ENCODE measurements around the gene PGAP6. TPM values are rescaled to one million over a fixed set of nuclear protein-coding genes. Genes with fewer than 3 reads are reported as not detected.
A peak's percentile ranks its signal among the peaks of the same experiment; 100 is the strongest.

Gene PGAP6
- total and polyA plus RNA-seq, 9 of the 15 experiments (the other 6 are each of a cell fraction or from before 2014, with no cell fraction given): 0.45 to 50.2 (median 39.3) TPM

GRCh38 chr16:369275-369865 lies 12.4 kb downstream of the PGAP6 start (continued):
- TF ChIP-seq PBX2 (CRISPR knock-in tag; IDR thresholded peaks at IDR 0.05; ENCODE audit: low read depth): no peak
- TF ChIP-seq PBX2 (tag; conservative IDR thresholded peaks at IDR 0.05; ENCODE audit: low read depth): no peak
- TF ChIP-seq SLC30A9 (CRISPR knock-in tag; IDR thresholded peaks at IDR 0.05): no peak
- TF ChIP-seq RFX1 (IDR thresholded peaks at IDR 0.05): no peak
- peak in 1 of 2 experiments; percentile 38; a peak in 1 of 4 replicates for TF ChIP-seq FOXA3 (CRISPR knock-in tag; conservative IDR thresholded peaks at IDR 0.05 in 1 of 2, IDR thresholded peaks at IDR 0.05 in 1 of 2)
- peak; percentile 31 for TF ChIP-seq PCBP1 (IDR thresholded peaks at IDR 0.05; ENCODE audit: low read depth, low read length, poor library complexity, severe bottlenecking)
- TF ChIP-seq ZNF586 (CRISPR knock-in tag; conservative IDR thresholded peaks at IDR 0.05): no peak
- peak; percentile 66 for TF ChIP-seq ZNF263 (CRISPR knock-in tag; IDR thresholded peaks at IDR 0.05; ENCODE audit: borderline replicate concordance)
- TF ChIP-seq, protein P1, sequence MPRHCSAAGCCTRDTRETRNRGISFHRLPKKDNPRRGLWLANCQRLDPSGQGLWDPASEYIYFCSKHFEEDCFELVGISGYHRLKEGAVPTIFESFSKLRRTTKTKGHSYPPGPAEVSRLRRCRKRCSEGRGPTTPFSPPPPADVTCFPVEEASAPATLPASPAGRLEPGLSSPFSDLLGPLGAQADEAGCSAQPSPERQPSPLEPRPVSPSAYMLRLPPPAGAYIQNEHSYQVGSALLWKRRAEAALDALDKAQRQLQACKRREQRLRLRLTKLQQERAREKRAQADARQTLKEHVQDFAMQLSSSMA (CRISPR knock-in tag; IDR thresholded peaks at IDR 0.05): no peak
- no peak for TF ChIP-seq RBM14 (IDR thresholded peaks at IDR 0.05; ENCODE audit: borderline replicate concordance, insufficient read depth, low read depth, low read length)
- no peak for TF ChIP-seq U2AF1 (optimal IDR thresholded peaks at IDR 0.05; ENCODE audit: low read depth, low read length)
- TF ChIP-seq YBX1 (IDR thresholded peaks at IDR 0.05): no peak
- no peak for TF ChIP-seq PHTF2 (CRISPR knock-in tag; IDR thresholded peaks at IDR 0.05)
- TF ChIP-seq, protein P2, sequence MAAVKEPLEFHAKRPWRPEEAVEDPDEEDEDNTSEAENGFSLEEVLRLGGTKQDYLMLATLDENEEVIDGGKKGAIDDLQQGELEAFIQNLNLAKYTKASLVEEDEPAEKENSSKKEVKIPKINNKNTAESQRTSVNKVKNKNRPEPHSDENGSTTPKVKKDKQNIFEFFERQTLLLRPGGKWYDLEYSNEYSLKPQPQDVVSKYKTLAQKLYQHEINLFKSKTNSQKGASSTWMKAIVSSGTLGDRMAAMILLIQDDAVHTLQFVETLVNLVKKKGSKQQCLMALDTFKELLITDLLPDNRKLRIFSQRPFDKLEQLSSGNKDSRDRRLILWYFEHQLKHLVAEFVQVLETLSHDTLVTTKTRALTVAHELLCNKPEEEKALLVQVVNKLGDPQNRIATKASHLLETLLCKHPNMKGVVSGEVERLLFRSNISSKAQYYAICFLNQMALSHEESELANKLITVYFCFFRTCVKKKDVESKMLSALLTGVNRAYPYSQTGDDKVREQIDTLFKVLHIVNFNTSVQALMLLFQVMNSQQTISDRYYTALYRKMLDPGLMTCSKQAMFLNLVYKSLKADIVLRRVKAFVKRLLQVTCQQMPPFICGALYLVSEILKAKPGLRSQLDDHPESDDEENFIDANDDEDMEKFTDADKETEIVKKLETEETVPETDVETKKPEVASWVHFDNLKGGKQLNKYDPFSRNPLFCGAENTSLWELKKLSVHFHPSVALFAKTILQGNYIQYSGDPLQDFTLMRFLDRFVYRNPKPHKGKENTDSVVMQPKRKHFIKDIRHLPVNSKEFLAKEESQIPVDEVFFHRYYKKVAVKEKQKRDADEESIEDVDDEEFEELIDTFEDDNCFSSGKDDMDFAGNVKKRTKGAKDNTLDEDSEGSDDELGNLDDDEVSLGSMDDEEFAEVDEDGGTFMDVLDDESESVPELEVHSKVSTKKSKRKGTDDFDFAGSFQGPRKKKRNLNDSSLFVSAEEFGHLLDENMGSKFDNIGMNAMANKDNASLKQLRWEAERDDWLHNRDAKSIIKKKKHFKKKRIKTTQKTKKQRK (IDR thresholded peaks at IDR 0.05; ENCODE audit: borderline replicate concordance, low read depth, low read length): no peak
- no peak for TF ChIP-seq BHLHE40 (IDR thresholded peaks at IDR 0.05; ENCODE audit: low read length)
- TF ChIP-seq CEBPG (CRISPR knock-in tag; IDR thresholded peaks at IDR 0.05): 0 out of 2 replicates have a peak, but pooled peaks have one; percentile 23
- TF ChIP-seq CEBPG (tag; conservative IDR thresholded peaks at IDR 0.05 in 1 of 2, IDR thresholded peaks at IDR 0.05 in 1 of 2): no peak
- TF ChIP-seq CREB3L1 (IDR thresholded peaks at IDR 0.05; ENCODE audit: borderline replicate concordance, low read depth): no peak
- TF ChIP-seq EP400 (IDR thresholded peaks at IDR 0.05): peak; percentile 14; the same call in 1 of the 2 replicates

Measured in K562 (cell line).